SIG-M5 (cell line): Measurements from ENCODE around the gene VASH1.

Experiments used
- DNase-seq: peaks from one replicate; lab custom pipeline; 2025; lab: John Stamatoyannopoulos, UW

VASH1 gene

GRCh38 chr14:76772300-76773187 is 11.3 kb downstream of the VASH1 start:
- no peak for DNase-seq

- DNase-seq = peak; percentile 25
Measured at GRCh38 chr14:76773188-76773885, 12.1 kb downstream of the VASH1 start.

- DNase-seq = no peak
Measured at GRCh38 chr14:76773956-76774820, 12.9 kb downstream of the VASH1 start.

- DNase-seq = no peak
Measured at GRCh38 chr14:76774821-76775694, 13.8 kb downstream of the VASH1 start.

- no peak for DNase-seq
Measured at GRCh38 chr14:76775695-76776427, 14.6 kb downstream of the VASH1 start.

- no peak for DNase-seq
Measured at GRCh38 chr14:76776428-76777251, 15.4 kb downstream of the VASH1 start.

GRCh38 chr14:76777721-76778120 is 16.5 kb downstream of the VASH1 start:
- no peak for DNase-seq

- DNase-seq = no peak
Measured at GRCh38 chr14:76778546-76779215, 17.4 kb downstream of the VASH1 start.

GRCh38 chr14:76779221-76780057 is 18.2 kb downstream of the VASH1 start:
- DNase-seq = no peak

- no peak for DNase-seq
Measured at GRCh38 chr14:76780058-76780345, 18.7 kb downstream of the VASH1 start.

- DNase-seq = no peak
Measured at GRCh38 chr14:76780360-76780759, 19.1 kb downstream of the VASH1 start.

- DNase-seq = no peak
Measured at GRCh38 chr14:76780875-76781647, 19.8 kb downstream of the VASH1 start.

- no peak for DNase-seq
Measured at GRCh38 chr14:76781648-76782051, 20.4 kb downstream of the VASH1 start.

- no peak for DNase-seq
Measured at GRCh38 chr14:76782115-76782884, 21.0 kb downstream of the VASH1 start.

GRCh38 chr14:76782885-76783566 is 21.8 kb downstream of the VASH1 start:
- no peak for DNase-seq

- DNase-seq = no peak
Measured at GRCh38 chr14:76784266-76784874, 23.1 kb downstream of the VASH1 start.
